ENCODE results near the gene TUBA3E.
"Not testable (repeated sequence)": the region's sequence is repeated elsewhere in the genome, so short reads cannot be mapped to it uniquely, and the experiment has no call there.

TUBA3E gene

DNA sequence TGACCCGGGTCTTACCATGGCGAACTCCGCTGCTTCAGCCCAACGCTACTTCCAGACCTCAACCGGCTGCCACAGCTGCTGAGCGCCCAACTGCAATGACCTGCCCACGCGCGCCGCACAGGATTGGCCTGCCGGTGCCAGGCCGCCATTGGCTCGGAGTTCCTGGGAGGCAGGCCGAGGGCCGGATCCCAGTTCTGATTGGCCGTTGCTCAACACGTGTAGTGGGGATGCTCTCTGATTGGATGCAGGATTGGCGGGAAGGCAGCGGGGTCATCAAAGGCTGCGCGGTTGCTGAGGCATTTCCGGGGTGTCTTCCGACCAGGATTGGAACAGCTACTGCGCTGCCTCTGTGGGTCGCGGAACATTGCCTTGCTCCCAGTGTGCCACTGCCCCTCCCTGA, at the start of gene TUBA3E:
TUBA3E (minus strand) TSS at position 97 of the 400 bp plus-strand sequence; CDS start at position 18, 79 bp downstream.
- DNase-seq, result no peak

DNA sequence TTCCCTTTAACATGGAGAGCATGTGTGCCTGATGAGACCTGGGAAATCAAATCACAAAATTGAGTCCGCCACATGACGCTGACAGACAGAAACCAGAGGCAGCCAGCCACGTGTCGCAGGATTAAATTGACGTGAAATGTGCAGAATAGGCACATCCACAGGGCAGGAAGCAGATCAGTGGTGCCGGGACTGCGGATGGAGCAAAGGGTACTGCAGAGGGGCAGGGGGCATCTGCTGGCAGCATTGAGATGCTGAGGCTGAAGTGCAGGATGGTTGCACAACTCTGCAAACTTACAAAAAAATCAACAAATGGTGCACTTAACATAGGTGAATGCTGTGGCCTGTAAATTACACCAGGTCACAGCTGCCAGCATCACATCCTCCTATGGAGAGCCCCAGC, 48.2 kb upstream of the TUBA3E start:
- DNase-seq, result no peak

DNA sequence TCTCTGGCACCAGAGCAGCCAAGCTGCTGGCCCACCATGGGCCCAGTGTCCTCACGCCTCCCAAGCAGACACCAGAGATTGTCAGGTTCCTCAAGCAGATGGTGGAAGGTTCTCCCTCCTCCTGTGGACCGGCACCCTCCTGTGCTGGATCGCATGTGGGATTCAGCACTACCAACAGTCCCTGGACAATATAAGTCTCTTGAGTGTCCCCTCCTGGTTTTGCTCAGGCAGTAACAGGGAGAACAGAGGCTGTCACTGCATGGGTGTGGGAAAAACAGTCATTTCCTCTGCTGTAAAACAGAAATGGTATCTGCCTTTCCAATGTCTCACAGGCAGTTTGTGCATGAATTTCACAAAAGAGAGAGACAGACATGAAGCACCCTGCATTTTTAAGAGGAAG, 47.7 kb upstream of the TUBA3E start:
- no peak for DNase-seq

DNA sequence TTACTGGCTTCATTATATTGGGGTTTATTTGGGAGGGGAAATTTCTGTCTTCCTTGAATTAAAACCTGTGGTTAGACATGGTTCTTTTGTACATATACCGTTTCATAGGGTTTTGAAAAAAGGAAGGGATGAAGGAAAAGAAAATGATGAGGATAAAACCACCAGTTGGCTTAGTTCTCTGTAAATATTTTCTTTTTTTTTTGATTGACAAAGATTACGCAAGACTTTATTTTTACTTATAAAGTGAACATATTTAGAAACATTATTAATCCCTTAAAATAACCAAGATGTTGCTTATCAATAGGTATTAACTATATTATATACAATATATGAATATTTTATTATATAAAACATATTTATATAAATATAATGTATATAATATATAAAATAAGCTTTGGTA, 45.1 kb upstream of the TUBA3E start:
- no peak for DNase-seq

DNA sequence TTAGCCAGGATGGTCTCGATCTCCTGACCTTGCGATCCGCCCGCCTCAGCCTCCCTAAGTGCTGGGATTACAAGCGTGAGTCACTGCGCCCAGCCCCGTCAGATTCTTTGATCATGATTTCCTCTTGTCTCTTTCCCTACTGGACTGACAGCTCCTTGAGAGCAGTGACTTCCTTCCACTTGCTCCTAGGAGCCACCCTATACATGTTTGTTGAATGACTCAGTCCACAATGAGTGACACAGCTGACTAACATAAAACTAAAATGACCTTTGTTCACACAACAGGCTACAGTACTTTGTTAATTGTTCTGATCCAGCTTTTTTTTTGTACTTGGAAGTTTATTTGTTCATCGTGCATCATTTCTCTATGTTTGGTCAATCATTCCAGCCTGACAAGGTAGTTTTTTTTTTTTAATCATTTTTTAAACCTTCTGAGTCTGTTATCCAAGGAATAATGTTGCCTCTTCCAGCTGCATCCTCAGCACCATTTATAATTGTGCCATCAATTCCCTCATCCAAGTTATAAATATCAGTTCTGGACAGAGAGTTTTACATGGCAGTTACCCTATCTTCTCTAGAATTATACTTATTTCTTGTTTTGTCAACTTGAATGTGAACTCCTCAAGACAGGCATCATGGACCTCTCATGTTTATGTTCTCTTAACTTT, 42.9 kb upstream of the TUBA3E start:
- no peak for DNase-seq

DNA sequence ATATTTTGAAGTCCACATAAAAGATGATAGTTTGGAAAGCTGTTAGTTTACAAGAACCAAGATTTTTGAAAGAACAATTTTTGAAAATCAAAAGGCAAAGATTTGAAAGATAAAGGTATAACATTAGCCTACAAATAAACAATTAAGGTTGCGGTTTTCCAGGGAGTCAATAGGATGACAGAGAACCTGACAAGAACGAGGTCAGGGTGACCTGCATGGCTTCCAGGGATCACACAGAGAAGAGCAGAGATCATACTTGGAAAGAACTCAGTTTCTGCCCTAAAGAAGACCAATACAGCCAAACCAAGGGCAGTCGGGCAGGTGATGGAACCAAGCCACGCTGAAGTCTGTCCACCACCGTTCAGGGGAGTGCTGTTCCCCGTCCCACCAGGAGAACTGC, 41.3 kb upstream of the TUBA3E start:
- DNase-seq, result not testable (repeated sequence)

DNA sequence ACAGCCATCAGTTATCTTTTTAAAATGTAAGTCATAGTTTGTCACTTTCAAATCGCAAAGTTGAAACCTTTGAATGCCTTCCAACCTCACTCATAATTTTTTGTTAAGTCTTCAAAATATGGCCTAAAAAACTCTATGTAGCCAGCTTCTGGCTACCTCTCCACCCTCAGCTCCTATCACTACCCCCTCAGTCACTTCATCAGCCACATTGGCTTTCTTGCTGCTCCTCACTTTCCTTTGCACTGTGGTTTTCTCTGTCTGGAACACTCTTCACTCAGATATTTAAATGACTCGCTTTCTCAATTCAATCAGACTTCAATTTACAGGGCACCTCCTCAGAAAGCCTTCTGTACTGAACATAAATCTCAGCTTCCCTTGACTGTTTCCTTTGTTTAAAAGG, 34.8 kb upstream of the TUBA3E start:
- not testable (repeated sequence) for DNase-seq

DNA sequence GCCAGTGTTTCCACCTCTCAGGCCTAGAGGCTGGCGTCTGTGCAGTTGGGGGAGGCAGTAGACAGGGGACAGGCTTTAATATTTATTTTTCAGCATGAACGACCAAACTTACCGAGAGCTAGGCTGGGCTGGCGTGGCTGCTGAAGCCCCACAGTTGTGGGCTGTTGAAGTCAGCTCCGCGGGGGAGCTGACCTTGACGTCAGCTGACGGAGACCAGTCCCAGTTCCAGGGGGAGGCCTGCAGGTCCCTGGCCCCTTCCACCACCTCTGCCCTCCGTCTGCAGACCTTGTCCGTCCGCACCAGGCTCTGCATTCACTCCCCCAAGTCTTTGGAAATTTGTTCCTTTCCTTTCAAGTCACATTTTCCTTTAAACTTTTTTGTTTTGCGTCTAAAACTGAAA, 33.4 kb upstream of the TUBA3E start:
- no peak for DNase-seq

DNA sequence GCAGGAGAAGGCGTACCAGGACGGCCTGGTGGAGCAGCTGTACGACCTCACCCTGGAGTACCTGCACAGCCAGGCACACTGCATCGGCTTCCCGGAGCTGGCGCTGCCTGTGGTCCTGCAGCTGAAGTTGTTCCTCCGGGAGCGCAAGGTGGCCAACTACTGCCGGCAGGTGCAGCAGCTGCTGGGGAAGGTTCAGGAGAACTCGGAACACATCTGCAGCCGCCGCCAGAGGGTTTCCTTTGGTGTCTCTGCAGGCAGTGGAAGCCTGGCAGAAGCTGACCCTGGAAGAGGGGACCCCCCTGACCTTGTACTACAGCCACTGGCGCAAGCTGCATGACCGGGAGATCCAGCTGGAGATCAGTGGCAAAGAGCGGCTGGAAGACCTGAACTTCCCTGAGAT, 32.7 kb upstream of the TUBA3E start:
- not testable (repeated sequence) for DNase-seq

DNA sequence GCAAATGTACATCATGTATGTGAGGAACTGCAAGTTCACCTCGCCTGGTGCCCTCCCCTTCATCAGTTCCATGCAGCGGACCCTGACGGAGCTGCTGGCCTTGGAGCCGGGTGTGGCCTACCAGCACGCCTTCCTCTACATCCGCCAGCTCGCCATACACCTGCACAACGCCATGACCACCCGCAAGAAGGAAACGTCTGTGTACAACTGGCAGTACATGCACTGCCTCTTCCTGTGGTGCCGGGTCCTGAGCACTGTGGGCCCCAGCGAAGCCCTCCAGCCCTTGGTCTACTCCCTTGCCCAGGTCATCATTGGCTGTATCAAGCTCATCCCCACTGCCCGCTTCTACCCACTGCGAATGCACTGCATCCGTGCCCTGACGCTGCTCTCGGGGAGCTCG, 32.1 kb upstream of the TUBA3E start:
- DNase-seq, result not testable (repeated sequence)

DNA sequence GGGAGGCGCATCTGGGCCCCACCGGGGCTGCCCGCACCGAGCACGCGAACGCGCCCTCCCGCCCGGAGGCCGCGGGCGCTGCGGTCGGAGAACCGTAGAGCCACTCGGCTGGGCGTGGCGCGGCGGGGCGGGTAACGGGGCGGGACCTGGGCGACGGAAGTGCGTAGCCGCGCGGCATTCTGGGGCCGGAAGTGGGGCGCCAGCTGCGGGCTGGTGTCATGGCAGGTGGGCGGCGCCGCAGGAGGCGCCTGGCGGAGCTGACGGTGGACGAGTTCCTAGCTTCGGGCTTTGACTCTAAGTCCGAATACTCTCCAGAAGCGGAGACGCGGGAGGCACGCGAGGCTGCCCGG, 30.9 kb upstream of the TUBA3E start:
- DNase-seq, result not testable (repeated sequence)

DNA sequence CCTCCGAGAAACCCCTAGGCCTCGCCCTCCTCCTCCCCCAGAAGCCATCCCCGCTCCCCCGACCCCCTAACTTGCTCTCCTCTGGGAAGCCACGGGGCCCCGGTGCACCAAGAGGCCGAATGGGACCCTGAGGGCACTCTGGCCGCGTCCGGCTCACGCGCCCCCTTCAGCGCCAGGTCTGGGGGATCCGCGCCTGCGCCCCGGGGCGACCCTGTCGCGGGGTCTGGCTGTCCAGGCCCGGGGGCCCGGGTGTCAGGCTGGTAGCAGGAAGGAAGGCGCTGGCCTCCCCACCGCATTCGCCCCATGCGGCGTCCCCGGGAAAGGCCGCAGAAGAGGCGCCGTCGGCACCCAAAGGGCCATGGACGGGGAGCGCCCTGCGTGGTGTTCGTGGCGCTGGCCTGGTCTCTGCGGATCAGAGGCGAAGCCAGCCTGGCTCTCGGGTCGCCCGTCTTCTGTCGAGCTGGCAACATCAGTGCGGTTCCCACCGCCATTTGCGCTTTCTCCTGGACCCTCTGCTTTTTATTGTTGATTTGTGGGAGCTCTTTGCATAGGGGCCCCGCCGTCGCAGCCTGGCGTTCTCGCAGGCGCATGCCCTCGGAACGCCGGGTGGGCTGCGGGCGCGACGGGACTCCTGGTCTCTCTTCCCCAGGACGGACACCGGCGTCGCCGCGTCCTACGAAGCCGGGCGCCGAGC, 30.4 kb upstream of the TUBA3E start:
- not testable (repeated sequence) for DNase-seq

DNA sequence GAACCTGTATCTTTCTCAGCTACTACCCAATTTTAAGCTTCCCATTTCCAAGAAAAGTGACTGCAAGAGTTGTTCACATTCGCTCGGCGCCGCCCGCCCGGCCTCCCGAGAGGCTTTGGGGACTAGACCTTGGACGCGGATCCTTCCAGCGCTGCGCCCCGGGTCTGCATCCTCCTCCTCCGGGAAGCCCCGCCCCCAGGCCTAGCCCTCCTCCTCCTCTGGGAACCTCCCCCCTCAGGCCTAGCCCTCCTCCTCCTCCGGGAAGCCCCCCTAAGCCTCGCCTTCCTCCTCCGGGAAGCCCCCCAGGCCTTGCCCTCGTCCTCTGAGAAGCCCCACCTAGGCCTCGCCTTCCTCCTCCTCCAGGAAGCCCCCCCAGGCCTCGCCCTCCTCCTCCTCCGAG, 29.8 kb upstream of the TUBA3E start:
- not testable (repeated sequence) for DNase-seq

DNA sequence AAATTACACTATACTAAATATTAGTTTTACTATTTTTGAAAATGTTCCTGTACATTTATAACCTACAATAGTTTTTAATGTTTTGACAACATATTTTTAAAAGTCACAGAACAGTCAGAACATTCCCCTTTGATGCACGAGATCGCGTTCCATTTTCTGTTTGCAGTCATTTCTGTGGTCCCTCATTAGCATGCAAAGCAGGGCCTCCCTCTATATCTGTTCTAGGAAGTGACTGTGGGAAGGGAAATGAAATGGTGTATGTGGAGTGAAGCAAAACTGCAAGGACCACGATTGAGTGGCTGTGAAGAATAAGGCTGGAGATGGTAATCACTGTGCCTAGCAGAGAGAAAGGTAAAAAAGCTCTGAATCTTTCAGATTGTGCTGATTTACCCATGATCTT, 24.3 kb upstream of the TUBA3E start:
- not testable (repeated sequence) for DNase-seq

DNA sequence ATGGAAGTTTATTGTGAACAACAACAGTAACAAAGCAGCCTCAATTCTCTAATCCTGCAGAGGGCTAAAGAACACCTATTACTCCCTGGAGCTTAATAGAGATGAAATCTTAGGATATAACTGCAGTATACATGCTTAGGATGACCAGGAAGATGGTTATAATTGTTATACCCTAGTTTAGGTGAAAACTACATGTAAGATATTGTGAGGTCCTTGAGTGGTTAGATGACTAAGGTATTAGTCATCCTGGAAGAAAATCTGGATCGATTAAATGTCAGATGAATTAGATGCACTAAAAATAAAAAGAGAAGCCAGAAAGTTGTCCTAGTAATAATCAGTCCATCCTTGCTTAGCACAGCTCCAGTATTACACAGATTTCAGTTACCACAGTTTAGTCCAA, 22.3 kb upstream of the TUBA3E start:
- DNase-seq, result not testable (repeated sequence)

DNA sequence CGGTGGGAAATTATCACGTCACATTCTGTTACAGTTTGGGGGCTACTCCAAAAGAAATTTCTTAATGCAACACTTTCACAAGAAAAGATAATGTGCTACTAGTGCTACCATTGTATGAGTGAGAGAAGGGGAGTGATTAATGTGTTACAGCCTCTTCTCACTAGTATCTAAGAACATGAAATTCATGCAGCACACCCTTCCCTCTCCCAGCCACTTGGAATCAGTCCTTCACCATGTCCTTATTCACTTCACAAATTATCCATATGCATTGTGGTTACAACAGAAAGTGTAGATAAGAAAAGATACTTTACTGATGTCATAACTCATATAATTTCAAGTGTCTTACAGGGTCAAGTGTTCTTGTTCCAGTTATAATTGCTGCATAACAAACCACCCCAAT, 20.9 kb upstream of the TUBA3E start:
- not testable (repeated sequence) for DNase-seq

DNA sequence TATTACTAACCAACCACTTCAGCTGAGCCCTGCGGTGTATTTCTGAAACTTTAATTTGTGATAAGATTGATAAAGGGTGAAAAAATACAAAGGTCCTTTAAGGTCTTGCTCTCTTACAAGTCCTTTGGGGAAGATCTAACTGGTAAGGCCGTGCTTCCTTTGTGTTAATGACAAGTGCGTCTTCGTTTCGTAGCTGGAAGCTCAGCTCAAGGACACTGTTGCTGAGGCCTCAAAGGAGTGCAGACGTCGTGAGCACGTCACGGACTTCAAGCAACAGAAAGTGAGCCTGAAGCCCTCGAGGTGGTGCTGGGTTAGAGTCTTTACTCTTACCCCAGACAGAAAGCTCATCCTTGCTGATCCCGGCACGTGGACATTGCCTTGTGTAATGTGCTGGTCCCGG, 8.8 kb upstream of the TUBA3E start:
- not testable (repeated sequence) for DNase-seq

DNA sequence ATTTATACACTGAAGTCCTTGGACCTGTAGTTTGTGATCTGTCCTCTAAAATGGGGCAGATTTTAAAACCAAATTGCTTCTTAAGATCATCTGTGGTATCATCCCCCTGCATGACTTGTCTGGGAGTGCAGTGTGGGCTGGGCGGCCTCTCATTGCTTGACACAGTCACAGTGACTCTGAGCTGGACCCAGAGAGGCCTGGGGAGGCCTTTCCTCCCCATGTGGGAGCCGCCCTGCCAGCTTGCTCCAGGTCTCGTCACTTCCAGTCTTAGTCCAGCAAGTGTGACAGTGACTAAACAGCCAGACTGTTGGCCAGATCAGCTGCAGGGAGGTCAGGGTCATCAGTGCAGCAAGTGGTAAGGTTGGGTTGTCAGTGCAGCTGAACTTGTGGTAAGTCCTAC, 4.9 kb upstream of the TUBA3E start:
- DNase-seq, result not testable (repeated sequence)

DNA sequence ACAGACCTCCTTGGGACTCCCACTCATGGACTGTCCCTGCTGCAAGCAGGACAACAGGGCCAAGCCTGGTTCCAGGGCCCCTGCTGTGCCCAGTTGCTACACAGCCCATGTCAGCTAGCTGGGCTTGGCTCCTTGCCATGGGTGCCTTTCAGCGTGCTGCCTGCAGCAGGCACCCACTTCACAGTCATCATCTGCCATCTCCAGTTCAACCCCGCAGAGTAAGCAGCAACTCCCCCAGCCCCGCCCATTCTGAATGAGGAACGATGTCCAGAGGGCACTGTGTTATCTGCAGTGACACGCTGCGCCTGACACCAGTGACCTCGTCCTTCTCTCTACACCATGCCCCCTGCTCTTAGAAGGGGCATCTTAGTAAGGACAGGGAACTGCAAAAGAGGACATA, 4.3 kb upstream of the TUBA3E start:
- not testable (repeated sequence) for DNase-seq

DNA sequence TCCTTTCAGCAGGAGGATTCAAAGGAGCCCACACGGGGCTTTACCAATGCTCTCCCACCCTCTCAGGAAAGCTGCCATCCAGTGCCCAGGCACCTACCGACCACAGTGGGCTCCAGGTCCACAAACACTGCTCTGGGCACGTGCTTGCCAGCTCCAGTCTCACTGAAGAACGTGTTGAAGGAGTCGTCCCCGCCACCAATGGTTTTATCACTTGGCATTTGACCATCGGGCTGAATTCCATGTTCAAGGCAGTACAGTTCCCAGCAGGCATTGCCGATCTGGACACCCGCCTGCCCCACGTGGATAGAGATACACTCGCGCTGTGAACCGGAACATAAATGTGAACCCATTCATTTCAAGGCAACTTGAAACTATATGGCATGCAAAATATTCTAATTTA, 2.2 kb downstream of the TUBA3E start:
- DNase-seq, result not testable (repeated sequence)

DNA sequence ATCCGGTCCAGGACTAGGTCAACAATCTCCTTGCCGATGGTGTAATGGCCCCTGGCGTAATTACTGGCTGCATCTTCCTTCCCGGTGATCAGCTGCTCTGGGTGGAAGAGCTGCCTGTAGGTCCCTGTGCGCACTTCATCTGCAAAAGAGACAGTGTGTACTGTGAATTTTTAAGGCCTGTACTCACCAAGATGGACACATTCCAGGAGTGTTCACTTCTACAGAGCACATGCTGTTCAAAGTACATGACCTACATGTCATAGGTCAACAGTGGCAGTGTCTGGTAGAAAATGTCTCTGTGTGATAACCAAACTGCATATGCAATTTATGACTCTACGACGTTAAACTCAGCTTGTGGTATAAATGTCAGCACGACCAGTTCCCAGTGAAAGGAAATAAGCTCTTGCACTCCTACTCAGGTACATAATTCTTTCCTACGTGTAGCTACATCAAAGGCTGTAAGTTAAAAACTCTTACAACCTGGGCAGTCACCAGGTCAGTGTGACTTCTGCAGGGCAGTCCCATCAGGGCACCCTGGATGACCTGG, 3.1 kb downstream of the TUBA3E start:
- DNase-seq, result not testable (repeated sequence)

DNA sequence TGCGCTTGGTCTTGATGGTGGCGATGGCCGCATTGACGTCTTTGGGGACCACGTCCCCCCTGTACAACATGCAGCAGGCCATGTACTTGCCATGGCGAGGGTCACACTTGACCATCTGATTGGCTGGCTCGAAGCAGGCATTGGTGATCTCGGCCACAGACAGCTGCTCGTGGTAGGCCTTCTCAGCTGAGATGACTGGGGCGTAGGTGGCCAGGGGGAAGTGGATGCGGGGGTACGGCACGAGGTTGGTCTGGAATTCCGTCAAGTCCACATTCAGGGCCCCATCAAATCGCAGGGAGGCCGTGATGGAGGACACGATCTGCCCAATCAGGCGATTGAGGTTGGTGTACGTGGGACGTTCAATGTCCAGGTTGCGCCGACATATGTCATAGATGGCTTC, 4.4 kb downstream of the TUBA3E start:
- DNase-seq, result not testable (repeated sequence)

DNA sequence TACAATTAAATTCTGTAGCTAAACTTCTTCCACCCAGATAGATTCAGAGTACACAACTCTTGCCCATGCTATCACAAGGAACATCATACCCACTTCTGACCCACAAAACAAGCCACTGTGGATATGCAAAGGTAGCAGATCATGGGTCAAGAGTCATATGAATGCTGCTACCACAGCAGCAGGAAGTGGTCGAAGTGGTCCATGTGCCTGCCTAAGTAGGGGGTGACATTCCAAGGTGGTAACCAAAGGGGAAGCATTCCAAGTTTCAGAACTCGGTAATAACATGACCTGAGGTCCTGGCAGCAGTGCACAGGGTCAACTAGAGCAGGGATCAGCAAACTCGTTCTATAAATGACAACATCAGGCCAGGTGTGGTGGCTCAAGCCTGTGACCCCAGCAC, 5.8 kb downstream of the TUBA3E start:
- DNase-seq, result not testable (repeated sequence)

DNA sequence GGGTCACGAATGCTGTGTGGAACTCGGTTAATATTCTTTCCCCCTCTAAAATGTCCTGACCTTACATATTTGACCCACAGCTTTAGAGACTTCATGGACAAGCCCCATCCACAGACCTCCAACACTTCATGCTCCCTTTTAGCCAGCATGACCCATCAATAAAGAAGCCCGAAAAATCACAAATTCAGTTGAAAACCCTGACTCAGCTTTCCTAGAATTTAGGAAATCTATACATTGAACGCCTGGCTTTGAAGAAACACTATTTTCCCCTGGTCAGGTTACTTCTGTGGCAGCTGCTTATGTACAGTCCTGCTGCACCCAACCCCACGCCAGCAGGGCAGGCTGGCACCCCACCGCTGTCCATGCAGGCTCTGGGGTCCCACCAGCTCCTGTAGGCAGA, 6.9 kb downstream of the TUBA3E start:
- DNase-seq, result not testable (repeated sequence)
